HG03439 (cell line): ENCODE measurements around the gene LSM14B.

Experiments
- ATAC-seq: cut with Tn5 transposase; IDR thresholded peaks from one replicate; pipeline ENCODE4 v1.9.1; 2021; ENCODE audit warnings: mild to moderate bottlenecking, moderate library complexity; ENCODE audit not compliant: unreplicated experiment

Gene LSM14B

GRCh38 chr20:62160876-62161275 lies 38.6 kb downstream of the LSM14B start:
- no peak for ATAC-seq

DNA sequence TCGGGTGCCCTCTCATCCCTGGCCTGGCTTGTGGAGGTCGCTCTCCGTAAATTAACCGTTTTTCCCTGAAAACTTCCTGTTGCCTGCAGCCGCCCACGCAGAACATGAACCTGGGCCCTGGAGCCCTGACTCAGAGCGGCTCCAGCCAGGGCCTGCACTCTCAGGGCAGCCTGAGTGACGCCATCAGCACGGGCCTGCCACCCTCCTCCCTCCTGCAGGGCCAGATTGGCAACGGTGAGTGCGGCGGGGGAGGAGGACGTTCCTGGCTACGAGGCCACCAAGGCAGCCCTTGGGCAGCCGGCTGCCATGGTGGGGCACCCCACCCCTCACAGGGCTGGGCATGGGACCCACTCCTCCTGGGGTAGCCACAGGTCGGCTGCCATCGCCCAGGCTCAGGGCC lies 39.1 kb downstream of the LSM14B start:
- no peak for ATAC-seq

GRCh38 chr20:62162765-62163484 lies 40.6 kb downstream of the LSM14B start:
- ATAC-seq = no peak

- no peak for ATAC-seq
These were observed 41.2 kb downstream of the LSM14B start for GRCh38 chr20:62163485-62163865.

DNA sequence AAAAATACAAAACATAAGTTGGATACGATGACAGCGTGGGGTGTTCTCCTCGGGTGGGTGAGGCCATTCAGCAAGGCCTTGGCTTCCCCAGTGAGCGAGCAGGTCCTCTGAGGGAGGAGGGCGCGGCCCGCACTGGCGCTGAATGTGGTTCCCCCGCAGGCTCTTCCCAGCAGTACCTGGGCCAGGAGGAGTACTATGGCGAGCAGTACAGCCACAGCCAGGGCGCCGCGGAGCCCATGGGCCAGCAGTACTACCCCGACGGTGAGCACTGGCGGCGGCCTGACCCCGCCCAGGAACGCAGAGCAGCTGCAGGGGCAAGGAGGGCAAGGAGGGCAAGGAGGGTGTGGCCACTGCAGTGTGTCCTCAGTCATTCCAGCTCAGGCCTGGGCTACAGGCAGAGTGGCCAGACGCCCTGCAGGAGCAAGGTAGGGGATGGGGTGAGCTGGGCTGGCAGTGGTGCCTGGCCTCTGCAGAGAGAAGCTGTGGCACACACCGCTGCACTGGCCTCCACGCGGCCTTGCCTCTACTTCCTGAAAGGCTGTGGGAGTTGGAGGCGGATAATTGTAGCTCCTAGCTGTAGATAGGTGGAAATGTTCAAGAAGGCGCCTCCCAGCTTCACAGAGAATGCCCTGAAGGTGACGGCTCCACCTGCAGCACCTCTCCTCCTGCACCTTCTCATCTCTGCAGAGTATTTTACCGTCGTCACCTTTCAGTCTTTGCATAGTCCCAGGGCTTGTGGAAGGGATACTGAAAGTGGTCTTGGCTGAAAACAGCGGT lies 41.9 kb downstream of the LSM14B start:
- ATAC-seq = no peak

GRCh38 chr20:62164879-62165761 lies 42.8 kb downstream of the LSM14B start:
- no peak for ATAC-seq

- ATAC-seq = no peak
These were observed 43.6 kb downstream of the LSM14B start for GRCh38 chr20:62165762-62166399.

- ATAC-seq = no peak
These were observed 45.2 kb downstream of the LSM14B start for GRCh38 chr20:62167474-62167873.

GRCh38 chr20:62168061-62168460 lies 45.8 kb downstream of the LSM14B start:
- no peak for ATAC-seq

- no peak for ATAC-seq
These were observed 46.7 kb downstream of the LSM14B start for GRCh38 chr20:62168890-62169435.

DNA sequence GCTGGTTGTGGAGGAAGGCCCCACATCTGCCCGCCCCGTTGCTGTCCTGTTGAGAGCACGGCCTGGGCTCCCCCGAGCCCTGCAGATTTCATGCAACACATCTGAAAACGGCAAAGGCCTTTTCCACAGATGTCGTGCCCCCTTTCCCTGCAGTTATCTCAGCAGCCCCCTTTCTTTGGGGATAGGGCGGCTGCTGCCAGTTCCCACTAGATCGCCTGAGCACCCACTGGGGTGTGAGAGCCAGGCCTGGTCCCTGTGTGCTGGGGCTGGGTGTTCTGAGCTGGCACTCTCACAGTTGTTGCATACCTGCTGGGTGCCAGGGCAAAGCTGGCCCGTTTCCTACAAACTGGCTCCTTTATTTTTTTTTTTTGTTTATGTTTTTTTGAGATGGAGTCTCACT lies 48.3 kb downstream of the LSM14B start:
- ATAC-seq = no peak

GRCh38 chr20:62171245-62171644 lies 49.0 kb downstream of the LSM14B start:
- ATAC-seq = no peak

GRCh38 chr20:62172666-62173065 lies 50.4 kb downstream of the LSM14B start:
- no peak for ATAC-seq

DNA sequence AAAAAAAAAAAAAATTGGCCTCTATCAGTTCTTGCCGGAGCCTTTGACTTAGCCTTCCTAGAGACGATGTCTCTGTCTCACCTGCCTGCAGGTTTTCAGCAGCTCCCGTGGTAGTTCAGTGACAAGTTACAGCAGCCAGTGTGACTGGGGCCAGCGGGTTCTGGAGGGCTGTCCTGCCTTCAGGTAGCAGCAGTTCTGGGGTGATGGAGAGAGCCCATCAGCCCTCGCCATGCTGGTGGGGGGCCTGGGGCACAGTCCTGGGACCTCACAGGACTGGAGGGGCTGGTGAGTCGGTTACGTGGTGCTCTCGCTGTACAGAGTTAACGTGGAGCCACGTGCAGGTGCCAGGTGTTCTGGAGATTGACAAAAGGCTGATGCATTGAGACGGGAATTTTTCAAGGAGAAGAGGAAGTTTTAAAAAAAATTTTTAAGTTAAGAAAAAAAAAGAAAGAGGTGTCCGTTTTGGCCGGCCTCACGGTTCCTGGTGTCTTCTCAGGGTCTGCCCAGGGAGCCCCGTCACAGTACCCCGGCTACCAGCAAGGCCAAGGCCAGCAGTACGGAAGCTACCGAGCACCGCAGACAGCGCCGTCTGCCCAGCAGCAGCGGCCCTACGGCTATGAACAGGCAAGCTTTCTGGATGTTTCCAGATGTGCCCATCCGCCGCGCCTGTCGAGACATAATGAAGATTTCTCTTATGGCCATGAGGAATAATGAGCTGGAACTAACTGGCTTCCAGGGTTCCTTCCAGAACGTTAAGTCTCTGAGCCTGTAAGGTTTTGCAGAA lies 51.9 kb downstream of the LSM14B start:
- ATAC-seq = no peak

DNA sequence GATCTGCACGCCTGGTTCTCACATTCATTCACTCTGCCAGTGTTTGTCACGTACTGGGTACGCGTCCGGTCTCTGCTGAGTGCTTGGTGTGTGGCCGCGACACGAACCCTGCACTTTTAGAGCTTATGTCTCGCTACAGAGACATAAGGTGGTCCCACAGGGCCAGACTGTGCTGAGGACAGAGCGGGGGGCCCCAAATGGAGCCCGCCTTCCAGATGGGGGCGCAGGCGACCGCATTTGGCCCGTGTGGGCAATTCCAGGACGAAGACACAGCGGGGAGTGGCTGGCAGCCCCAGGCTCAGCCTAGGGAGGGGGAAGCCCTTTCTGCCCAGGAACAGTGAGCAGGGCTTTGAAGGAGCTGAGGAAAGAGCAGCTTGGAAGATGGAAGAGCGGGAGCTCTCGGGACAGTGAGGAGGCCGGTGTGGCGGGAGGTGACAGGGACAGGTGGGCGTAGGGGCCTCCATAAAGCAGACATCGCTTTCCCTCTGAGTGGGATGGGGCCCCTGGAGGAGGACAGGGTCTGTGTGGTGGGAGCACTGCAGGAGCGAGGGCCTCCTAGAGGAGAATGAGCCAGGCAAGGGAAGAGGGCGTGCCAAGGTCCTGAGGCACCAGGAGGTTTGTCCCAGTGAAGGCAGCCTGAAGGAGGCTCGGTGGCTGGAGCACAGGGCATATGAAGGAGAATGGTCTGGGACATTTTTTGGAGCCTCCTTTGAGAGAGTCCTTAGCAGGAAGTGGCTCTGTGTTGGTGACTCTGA lies 52.8 kb downstream of the LSM14B start:
- ATAC-seq = no peak

DNA sequence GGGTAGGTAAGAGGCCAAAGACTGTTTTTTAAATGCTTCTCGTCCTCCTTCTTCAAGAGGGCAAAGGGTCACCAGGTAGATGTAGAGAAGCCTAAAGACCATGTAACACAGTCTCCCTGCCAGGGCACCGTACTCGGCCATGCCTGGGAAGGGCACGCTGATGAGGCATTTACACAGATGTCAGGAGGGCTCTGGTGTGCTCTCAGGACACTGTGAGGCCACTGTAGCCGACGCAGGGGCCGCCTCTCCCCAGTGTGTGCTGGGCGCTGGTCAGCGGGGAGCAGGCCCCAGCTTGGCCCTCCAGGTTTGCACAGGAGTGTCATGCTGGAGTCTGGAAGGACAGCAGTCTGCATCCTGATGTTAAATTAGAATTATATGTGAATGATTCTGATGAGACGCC lies 53.4 kb downstream of the LSM14B start:
- ATAC-seq = no peak

- ATAC-seq = no peak
These were observed 54.6 kb downstream of the LSM14B start for GRCh38 chr20:62176866-62177265.

GRCh38 chr20:62177307-62177706 lies 55.0 kb downstream of the LSM14B start:
- no peak for ATAC-seq
